ENCODE measurements around the gene SLC25A34. TPM values are rescaled to one million over a fixed set of nuclear protein-coding genes. Genes with fewer than 3 reads are reported as not detected.
A peak's percentile ranks its signal among the peaks of the same experiment; 100 is the strongest.
"Not testable (repeated sequence)": the region's sequence is repeated elsewhere in the genome, so short reads cannot be mapped to it uniquely, and the experiment has no call there.

The SLC25A34 gene
- total RNA-seq, result 0.13 and 0.26 TPM in 2 replicates

DNA sequence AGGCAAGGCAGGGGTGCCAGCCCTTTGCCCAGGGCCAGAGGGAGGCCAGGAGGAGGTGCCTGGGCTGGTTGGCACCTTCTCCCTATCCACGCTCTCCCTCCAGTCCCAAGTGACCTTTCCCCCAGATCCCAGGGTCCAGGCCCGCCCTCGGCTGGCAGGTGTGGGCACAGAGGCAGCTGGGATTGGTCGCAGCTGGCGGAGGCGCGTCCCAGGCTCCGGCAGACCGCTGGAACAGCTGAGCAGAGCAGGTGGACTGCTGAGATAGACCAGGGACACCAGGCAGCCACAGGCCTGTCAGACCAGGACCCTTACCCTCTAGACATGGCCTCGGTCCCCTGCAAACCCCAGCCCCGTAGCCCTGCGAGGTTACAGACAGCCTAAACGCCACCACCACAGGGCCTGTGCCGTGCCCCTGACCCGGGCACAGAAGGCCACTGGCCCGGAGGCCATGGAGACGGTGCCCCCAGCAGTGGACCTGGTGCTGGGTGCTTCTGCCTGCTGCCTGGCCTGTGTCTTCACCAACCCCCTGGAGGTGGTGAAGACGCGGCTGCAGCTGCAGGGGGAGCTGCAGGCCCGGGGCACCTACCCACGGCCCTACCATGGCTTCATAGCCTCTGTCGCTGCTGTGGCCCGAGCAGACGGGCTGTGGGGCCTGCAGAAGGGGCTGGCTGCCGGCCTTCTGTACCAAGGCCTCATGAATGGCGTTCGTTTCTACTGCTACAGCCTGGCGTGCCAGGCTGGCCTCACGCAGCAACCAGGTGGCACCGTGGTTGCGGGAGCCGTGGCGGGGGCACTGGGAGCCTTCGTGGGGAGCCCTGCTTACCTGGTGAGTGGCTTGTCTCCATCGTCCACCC lies at the start of gene SLC25A34:
TSS of gene SLC25A34 (plus strand) at position 221 of the 854 bp plus-strand sequence. CDS start at position 449, 228 bp downstream.
- DNase-seq (ENCODE audit: low read depth in 2 of 2), result no peak

DNA sequence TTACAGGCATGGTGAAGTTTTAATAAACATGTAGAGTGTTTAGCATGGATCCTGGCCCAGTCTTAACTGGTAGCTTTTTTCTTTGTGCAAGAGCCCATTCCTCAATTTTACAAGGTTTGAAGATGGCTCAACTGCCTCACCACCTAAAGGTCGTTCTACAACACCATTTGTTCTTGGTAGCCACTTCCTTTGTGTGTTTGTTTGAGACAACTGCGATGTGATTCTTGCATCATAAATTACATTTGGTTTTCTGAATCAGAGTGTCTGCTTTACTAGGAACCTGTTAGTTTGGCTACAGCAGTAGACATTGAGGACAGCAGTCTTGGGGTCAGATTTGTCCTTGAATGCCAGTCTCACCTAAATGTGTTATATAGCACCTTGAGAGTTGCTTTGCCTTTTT lies 48.6 kb upstream of the SLC25A34 start:
- DNase-seq (ENCODE audit: low read depth in 2 of 2), result no peak

DNA sequence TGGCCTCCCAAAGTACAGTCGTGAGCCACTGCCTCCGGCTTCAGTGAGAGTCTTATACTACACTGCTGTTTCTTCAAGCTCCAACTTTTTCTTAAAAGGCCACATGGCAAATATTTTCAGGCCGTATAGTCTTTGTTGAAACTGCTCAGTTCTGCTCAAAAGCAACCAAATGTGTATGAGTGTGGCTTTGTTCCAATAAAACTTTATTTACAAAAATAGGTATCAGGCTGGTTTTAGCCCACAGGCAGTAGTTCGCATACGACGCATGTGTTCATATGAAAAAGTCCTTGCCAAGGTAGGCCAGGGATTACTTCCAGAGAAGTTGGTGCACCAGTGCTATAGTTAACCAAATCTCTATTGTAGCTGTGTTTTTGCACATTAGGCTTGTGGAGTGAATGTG lies 45.7 kb upstream of the SLC25A34 start:
- no peak for DNase-seq (ENCODE audit: low read depth in 2 of 2)

DNA sequence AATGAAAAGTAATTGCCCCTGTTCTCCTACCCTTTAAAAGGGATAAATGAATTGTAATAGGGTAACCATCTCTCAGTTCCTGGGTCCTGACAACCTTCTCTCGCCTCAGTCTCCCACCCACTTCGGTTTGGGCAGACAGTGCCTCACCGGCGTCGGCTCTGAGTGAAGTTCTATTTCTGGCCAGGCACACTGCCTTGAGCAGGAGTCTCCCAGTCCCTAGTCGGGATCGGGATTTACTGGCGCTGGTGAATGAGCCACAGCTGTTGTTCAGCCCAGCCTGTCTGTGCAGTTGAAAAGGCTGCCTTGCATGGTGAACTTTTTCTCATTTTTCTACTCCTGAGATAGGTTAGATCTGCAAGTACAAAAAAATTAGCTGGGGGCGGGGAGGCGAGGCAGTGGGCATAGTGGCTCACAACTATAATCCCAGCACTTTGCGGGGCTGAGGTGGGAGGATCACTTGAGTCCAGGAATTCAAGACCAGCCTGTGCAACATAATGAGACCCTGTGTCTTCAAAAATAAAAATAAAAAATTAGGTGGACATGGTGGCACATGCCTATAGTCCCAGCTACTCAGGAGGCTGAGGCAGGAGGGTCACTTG lies 44.5 kb upstream of the SLC25A34 start:
- DNase-seq (ENCODE audit: low read depth in 2 of 2), result no peak

DNA sequence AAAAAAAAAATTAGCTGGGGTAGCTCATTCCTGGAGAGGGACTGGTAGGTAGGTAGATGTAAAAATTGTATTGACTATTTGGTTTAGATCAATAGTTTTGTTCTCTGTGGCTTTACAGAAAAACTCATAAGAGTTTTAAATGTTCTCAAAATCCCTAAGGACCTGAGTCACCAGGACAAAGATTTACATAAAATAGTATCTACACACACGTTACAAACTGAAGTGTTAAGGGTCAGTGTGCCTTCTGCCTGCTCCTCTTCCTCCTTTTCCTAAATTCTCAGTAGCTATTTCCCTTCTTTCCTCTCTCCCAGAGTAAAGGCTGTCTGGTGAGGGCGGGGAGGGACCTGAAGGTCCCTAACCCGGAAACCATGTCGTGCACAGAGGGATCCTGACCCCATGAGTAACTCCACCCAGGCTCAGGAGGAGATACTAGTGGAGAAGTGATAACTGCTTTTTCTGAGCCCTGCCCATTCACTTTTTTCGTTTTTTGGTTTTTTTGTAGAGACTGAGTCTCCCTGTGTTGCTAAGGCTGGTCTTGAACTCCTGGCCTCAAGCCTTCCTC lies 43.9 kb upstream of the SLC25A34 start:
- DNase-seq (ENCODE audit: low read depth in 2 of 2), result peak in 1 of 2 donors; percentile 52

DNA sequence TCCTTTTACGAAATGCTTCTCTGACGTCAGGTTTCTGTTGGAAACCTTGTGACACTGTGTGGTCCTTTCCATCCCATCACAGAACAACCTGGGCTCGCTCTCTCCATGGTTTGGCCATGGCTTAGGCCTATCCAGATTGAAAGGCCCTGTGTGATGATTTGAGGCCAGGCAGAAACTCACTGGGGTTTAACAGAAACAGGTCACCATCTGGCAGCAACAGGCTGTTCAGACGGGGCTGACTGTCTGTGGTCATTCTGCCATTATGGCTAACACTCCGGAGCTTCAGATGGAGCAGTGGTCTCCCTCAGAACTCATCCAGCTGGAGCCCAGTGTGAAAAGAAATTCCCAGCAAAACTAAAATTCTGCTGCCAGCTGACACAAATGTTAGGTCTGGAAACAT lies 42.7 kb upstream of the SLC25A34 start:
- no peak for DNase-seq (ENCODE audit: low read depth in 2 of 2)

DNA sequence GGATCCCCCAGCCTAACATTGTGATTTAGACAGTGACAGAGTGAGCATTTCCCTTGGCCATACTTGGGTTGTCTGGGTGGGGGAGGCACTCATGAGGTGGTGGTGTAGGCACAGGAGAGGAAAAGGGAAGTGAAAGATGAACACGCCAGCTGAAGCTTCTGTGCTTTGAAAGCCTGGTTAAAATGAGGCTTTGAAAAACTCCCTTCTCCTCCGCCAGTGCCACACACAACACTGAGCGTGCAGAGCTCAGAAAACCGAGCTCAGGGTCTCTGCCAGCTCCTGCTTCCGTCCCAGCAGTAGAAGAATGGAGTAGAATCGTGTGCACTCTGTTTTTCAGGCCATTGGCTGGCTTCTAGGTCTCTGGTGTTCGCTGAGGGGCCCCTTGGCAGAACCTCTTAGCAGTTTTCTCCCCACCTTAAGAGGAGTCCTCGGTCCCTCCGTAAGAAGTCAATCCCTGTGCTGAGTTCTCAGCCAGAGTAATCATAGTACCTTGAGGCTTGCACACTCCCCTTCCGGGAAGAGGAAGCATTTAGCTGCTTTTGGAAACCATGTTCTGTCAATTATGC lies 39.0 kb upstream of the SLC25A34 start:
- DNase-seq (ENCODE audit: low read depth in 2 of 2), result peak in 1 of 2 donors; percentile 11

DNA sequence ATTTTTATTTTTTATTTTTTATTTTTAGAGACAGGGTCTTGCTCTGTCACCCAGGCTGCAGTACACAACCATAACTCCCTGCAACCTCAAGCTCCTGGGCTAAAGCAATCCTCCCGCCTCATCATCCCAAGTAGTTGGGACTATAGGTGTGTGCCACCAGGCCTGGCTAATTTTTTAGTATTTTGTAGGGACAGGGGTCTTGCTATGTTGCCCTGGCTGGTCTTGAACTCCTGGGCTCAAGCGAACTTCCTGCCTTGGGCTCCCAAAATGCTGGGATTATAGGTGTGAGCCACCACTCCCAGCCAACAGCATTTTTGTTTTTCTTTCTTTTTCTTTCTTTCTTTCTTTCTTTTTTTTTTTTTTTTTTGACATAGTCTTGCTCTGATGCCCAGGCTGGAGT lies 37.9 kb upstream of the SLC25A34 start:
- DNase-seq (ENCODE audit: low read depth in 2 of 2), result no peak

DNA sequence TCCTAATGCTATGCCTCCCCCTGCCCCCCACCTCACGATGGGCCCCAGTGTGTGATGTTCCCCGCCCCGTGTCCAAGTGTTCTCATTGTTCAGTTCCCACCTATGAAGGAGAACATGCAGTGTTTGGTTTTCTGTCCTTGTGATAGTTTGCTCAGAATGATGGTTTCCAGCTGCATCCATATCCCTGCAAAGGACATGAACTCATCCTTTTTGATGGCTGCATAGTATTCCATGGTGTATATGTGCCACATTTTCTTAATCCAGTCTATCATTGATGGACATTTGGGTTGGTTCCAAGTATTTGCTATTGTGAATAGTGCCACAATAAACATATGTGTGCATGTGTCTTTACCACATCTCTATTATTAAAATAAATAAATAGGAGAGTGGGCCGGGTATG lies 36.7 kb upstream of the SLC25A34 start:
- not testable (repeated sequence) for DNase-seq (ENCODE audit: low read depth in 2 of 2)

DNA sequence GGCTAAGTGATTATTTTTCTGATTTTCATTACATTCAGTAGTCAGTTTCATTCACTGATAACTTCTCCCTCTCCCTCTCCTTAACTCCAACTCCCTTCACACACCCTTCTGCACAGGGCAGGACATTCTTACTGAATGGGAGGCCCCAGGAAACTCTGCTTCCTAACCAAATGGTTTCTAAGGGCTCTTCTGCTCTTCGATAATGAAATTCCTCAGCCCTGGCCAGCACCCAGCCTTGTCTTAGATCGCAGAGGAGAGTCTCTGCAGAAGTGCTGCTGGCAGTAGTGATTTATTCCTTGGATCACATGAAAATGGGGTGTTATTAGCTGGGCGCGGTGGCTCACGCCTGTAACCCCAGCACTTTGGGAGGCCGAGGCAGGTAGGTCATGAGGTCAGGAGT lies 35.5 kb upstream of the SLC25A34 start:
- no peak for DNase-seq (ENCODE audit: low read depth in 2 of 2)

DNA sequence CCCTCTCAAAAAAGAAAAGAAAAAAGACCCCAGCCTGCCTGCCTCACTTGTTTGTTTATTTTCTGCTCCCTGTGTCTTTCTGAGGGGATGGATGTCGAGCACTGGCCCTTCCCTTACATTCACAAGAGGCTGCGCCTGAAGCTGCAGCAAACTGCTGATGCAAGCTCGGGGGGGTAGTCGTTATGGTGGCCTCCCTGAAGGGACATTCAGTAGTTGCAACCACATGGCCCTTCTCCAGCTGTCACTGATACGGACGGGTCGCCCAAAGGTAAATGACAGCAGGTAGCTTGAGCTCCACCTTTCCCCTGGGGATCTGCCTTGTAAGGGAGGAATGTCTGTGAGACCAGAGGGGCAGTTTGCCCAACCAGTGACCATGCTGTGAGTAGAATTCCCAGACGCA lies 34.3 kb upstream of the SLC25A34 start:
- no peak for DNase-seq (ENCODE audit: low read depth in 2 of 2)

DNA sequence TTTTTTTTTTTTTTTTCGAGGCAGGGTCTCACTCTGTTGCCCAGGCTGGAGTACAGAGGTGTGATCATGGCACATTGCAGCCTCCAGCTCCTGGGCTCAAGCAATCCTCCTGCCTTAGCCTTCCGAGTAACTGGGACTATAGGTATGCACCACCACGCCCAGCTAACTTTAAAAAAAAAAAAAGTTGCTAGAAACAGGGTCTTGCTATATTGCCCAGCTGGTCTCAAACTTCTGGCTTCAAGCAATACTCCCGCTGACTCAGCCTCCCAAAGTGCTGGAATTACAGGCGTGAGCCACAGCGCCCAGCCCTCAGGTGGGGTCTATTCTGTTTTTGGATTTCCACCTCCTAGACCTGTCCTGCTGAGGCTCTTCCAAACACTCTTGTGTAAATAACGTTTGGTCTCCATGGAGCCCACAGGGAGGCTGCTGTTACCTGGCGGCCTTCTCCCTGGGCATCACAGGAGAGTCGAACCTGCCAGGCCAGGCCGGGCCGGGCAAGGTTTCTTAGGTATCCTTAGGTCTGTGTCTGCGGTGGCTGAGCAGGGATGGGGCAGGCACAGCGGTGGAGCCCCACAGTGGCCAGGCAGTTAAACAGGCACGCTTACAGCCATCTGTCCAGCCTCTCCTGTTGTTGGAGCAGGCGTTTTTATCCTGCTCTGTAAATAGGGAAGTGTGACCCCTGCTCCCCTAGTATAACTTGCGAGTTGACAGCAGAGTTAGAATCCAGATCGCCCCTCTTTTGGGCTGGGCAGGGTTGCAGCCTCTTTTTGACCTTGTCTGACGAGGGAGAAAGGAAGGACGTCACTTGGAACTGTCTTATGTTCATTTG lies 33.1 kb upstream of the SLC25A34 start:
- DNase-seq (ENCODE audit: low read depth in 2 of 2), result no peak

DNA sequence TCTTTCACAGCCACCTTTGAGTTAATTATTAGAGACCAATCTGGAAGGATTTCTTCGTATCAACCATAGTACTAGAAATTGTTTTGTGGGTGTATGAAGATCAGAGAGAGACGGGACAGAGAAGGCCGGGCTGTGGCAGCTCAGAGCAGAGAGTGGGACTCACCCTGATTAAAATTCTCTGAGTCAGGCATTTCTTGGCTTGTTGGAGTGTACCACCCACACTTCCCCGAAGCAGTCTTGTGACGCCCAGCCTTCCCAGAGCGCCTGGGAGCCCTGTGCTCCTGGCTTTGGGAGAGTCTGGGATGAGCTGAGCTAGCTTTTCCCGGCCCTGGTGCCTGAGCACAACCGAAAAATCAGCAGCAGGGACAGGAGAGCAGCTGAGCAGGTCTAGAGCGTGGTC lies 32.5 kb upstream of the SLC25A34 start:
- DNase-seq (ENCODE audit: low read depth in 2 of 2), result peak in 1 of 2 donors; percentile 42

DNA sequence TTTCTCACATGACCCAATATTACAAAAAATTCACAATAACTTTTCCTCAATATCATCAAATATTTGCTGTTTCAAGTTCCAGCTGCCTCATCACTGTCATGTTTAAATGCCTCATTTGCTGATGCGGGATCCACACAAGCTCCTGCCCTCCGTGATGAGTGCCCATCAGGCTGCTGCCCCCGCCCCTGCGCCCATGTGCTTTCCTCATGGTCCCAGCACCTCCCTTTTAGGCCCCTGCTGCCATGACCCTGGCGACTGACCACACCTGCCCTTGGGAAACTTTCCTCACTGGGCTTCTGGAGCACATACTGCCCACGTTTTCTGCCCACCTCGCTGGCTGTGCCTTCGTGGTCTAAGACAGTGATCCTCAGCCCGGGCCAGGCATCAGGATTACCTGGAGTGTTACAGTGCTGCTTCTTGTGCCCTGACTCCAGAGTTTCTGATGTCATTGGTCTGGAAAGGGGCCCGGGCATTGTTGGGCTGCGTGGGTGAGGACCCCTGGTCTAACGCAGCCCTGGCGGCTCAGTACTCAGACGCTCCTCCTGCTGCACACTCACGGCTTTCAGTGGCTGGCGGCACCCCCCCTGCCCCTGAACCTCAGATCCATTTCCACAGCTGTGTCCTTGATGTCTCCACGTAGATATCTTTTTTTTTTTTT lies 31.4 kb upstream of the SLC25A34 start:
- no peak for DNase-seq (ENCODE audit: low read depth in 2 of 2)

DNA sequence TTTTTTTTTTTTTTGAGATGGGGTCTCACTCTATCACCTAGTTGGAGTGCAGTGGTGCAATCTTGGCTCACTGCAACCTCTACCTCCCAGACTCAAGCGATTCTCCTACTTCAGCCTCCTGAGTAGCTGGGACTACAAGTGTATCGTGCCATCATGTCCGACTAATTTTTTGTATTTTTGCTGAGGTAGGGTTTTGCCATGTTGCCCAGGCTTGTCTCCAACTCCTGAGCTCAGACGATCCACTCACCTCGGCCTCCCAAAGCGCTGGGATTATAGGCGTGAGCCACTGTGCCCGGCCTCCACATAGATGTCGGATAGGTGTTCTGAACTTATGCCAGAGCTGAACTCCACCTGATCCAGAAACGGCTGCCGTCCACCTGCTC lies 30.9 kb upstream of the SLC25A34 start:
- DNase-seq (ENCODE audit: low read depth in 2 of 2), result no peak

DNA sequence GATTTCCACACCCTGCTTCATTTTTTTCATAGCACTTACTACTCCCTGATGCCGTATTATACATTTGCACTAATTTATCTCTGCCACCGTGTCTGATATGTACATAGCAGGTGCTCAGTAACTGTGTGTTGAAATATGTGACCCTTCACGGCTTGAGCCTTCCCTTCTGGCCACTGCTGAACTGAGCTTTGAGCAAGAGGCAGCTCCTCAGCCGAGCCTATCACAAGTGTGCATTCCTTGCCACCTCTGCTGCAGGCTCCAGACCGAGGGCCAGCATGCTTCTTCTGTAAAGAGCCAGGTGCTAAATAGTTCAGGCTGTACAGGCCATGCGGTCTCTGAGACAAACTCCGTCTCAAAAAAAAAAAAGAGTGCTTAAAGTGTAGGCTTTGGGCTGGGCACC lies 29.3 kb upstream of the SLC25A34 start:
- DNase-seq (ENCODE audit: low read depth in 2 of 2), result no peak

DNA sequence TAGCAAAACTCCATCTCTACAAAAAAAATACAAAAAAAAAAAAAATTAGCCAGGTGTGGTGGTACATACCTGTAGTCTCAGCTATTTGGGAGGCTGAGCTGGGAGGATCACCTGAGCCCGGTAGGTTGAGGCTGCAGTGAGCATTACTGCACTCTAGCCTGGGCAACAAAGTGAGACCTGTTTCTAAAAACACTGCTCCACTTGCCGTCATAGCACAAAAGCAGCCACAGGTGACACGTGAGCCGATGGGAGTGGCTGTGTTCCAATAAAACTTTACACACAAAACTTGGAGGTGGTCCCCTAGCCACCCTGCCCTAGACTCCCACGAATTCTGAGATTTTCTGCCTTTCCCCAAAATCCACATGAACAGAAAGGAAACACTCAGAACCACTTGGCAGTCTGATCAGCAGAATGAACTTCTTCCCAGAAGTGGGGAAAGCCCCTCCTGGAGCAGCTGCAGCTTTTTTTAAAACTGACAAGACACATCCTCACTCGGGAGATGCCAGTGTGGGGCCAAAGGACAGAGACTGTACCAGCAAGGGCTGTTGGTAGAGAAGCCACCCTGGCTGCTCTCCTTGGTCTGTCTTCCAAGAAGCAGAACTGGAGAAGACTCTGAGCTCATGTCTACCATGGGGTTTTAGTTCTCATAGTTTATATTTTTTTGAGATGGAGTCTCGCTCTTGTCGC lies 28.7 kb upstream of the SLC25A34 start:
- no peak for DNase-seq (ENCODE audit: low read depth in 2 of 2)

DNA sequence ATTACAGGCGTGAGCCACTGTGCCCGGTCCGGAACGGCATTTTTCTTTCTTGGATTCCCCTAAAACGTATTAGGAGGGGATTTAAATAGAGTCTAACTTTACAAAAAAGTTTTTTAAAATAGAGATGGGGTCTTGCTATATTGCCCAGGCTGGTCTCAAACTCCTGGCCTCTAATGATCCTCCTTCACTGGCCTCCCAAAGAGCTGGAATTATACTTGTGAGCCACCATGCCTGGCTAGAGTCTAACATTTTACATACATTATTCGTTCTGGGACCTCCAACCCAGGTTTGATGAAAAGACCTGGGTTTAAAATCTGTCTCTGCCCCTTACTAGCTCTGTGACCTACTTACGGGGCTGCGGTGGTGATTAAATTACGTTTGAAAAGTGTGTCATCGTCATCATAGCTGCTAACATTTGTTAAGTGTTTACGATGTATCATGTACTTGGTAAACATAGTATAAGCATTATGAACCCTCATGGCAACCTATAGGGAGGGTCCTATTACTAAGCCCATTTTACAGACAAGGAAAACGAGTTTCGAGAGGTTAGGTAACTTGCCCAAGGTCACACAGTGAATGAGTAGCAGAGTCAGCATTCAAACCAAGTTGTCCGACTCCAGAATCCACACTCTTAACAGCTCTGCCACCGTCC lies 27.4 kb upstream of the SLC25A34 start:
- no peak for DNase-seq (ENCODE audit: low read depth in 2 of 2)

DNA sequence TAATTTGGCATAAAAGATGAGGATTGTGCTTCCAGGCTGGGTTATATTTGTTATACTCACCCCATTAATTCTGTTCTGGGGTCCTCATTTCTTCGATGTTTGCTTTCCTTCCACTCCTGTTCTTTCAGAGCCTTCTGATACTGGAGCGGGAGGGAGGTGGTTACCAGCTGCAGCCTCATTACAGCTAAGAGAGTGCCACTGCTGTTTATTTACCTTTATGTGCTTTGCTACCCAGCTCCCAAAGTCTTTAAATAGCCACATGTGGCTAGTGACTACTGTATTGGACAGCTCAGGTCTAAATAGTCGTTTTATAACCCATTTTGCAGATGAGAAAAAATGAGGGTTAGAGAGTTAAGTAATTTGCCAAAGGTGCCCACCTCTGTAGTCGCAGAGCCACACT lies 26.8 kb upstream of the SLC25A34 start:
- DNase-seq (ENCODE audit: low read depth in 2 of 2), result no peak

DNA sequence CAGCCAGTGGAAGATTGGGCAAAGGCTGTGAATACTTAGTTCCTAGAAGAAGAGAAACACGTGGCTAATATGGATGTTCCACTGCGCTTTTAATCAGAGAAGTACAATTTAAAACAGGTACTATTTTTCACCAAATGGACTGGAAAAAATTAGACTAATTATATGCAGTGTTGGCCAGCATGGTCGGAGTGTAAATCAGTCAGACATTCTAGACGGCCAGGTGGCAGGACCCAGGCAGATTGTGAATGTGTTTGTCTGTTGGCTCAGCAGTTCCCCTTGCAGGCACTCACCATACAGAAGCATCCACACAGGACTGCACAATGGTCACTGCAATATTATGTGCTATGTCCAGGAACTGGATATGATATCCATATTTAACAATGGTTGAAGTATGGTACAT lies 23.9 kb upstream of the SLC25A34 start:
- no peak for DNase-seq (ENCODE audit: low read depth in 2 of 2)

Data from dermis microvascular lymphatic vessel endothelial cell (primary cell).